G401 (cell line): ENCODE results near the gene PPP1R2C. TPM values are rescaled to one million over a fixed set of nuclear protein-coding genes. Genes with fewer than 3 reads are reported as not detected.

Experiments
- DNase-seq: peaks from one replicate; pipeline ENCODE4 v3.0.0-alpha.2; 2015; ENCODE audit warnings: low spot score
- in situ Hi-C: cut with HindIII; loops from 2 replicates; pipeline ENCODE4 v1.10.0; 2016; ENCODE audit warnings: low sequenced_read_pairs, mixed read lengths
- total RNA-seq: library from RNA; depleted of rRNA; stranded (reverse); fragments of >200 nt; shearing (Covaris generic); gene quantifications from 2 replicates; pipeline ENCODE4 v1.2.3, GENCODE V29; 2014; rRNA removed

Gene PPP1R2C
- total RNA-seq, result not detected in 2 replicates

- in situ Hi-C loops, result no loop called here
- no peak for DNase-seq
These were observed at the start of gene PPP1R2C for GRCh38 chrX:42778096-42778495. Gene PPP1R2C, minus strand, starts transcription at chrX:42778163. Its CDS starts 84 bp downstream, at chrX:42778079.

GRCh38 chrX:42825201-42825600, 47.2 kb upstream of the PPP1R2C start:
- in situ Hi-C loops, result no loop called here
- no peak for DNase-seq

DNA sequence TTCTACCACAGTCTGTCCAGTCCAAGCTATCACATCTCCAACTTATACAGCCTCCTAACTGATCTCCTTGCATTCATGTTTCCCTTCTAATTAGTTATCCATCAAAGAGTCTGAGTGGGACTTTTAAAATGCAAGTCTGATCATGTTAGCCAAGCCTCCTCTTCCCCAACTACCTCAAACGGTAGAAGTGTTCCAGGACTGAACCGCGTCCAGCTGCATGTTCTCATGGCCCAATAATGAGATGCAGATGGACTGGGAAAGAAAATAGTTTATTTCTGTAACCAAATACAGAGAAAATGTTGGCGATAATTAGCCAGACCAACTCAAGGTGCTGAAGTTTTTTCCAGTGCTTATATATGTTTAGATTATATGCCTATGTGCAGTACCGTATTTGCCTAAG, 46.6 kb upstream of the PPP1R2C start:
- in situ Hi-C loops, result no loop called here

DNA sequence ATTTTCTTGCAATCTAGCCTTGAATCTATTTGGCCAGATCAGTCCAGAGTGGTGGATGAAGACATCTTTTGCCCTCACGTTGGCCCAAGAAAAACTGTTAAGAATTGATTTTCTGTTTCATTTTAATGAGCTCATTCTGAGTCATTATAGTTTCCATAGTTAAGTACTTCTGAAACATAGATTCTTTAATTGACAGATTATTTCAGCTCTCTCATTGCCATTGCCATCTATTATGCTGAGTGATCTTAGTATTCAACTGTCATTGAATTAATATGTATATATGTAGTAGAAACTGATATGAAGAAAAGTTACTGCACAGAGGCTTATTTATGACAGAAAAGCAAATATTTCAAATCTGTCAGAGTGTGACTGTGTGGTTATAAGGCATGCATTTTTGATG, 45.5 kb upstream of the PPP1R2C start:
- no peak for DNase-seq
- in situ Hi-C loops, result no loop called here

More for the DNA sequence above, 46.6 kb upstream of the PPP1R2C start:
- no peak for DNase-seq

DNA sequence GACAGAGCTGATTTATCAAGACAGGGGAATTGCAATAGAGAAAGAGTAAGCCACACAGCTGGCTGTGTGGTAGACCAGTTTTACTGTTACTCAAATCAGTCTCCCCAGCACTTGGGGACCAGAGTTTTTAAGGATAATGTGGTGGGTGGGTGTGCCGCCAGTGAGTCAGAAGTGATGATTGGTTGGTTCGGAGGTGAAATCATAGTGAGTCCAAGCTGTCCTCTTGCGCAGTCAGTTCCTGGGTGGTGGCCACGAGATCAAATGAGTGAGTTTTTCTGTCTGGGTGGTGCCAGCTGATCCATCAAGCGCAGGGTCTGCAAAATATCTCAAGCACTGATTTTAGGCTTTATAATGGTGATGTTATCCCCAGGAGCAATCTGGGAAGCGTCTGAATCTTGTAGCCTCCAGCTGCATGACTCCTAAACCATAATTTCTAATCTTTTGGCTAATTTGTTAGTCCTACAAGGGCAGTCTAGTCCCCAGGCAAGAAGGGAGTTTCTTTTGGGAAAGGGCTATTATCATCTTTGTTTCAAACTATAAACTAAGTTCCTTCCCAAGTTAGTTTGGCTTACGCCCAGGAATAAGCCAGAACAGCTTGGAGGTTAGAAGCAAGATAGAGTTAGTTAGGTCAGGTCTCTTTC, 44.0 kb upstream of the PPP1R2C start:
- in situ Hi-C loops, result no loop called here
- DNase-seq, result no peak

DNA sequence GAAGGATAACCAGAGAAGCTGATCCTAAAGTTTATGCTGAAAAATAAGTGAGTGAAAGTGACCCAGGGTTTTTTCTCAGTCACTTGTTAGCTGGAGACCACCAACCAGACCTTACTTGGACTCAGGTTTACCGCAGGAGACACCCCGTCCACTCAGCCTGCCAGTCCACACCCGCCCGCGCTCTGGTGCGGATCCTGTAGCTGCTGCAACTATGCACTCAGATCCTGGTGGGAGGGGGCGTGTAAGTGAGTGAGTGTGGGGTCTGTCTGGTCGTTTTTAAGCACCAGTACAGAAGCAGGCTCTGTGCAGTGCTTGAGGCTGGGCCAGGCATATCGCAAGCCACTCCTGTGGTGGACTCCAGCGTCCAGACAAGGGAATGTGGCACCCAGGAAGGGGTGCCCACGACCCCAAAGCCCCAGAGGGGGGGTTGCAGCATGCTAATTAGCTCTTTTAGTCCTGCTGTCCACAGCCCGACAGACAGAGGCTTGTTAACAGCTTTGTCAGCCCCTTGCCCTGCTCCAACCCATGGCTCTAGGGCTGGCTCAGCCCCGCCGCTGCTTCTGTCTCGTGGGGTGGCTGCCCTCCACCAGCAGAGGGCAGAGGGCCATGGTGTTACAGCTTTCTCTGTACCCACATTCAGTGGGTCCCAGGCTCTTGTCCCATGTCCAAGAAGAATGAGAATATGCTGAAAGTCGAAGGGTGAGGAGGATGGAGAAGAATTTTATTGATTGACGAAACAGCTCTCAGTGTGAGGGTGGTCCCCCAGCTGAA, 40.4 kb upstream of the PPP1R2C start:
- DNase-seq, result no peak
- in situ Hi-C loops, result no loop called here

DNA sequence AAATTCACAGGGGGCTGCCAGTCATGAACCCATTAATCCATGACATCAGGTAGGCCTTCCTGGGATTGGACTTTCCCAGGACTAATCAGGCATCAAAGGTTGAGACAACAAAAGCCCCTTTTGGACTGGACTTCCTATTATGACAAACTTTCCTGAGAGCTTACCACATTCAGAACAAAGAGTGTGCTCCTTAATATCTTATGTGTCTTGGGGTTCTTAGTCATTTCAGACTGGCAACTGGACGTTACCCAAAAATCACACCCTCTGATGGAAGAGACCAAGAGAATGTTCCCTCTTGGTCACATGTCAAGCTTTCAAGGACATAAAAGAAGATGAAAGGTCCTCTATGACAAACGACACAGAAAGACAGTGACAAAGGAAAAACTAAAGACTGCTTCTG, 31.6 kb upstream of the PPP1R2C start:
- in situ Hi-C loops, result no loop called here

GRCh38 chrX:42807393-42807792, 29.4 kb upstream of the PPP1R2C start:
- in situ Hi-C loops, result no loop called here

More for the DNA sequence above, 31.6 kb upstream of the PPP1R2C start:
- no peak for DNase-seq

GRCh38 chrX:42804524-42804923, 26.6 kb upstream of the PPP1R2C start:
- no peak for DNase-seq
- in situ Hi-C loops, result no loop called here

More at GRCh38 chrX:42807393-42807792, 29.4 kb upstream of the PPP1R2C start:
- DNase-seq, result no peak

- DNase-seq, result no peak
- in situ Hi-C loops, result no loop called here
These were observed 25.4 kb upstream of the PPP1R2C start for GRCh38 chrX:42803320-42803719.

DNA sequence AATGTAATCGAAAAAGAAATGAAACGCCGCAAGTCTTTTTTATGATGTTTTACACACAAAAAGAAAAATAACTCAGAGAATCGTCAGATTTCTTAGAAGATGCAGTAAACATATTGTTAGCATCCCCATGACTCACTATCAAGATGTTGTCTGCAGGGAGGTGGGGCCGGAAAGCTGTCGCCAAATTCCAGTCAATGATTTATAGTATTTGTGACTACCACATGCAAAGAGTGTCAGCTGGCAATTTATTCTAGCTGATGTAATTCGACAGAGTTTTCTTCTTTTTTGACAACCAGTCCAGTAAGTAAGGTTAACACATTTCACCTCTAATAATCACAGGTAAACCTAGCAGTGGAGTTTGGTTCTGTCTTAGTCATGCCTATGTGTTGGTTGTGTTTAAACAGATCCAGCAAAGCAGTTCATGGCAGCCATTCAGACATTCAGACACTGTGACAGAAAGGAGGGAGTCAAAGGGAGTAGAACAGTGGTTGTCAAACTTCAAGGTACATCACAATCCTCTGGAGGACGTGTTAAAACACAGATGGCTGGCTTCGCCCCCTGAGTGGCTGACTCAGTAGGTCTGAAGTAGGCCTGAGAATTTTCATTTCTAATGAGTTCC, 19.8 kb upstream of the PPP1R2C start:
- DNase-seq, result no peak
- in situ Hi-C loops, result no loop called here

GRCh38 chrX:42783451-42783850, 5.5 kb upstream of the PPP1R2C start:
- in situ Hi-C loops, result no loop called here
- no peak for DNase-seq

GRCh38 chrX:42776195-42776594, 1.8 kb downstream of the PPP1R2C start:
- DNase-seq, result no peak
- in situ Hi-C loops, result no loop called here

DNA sequence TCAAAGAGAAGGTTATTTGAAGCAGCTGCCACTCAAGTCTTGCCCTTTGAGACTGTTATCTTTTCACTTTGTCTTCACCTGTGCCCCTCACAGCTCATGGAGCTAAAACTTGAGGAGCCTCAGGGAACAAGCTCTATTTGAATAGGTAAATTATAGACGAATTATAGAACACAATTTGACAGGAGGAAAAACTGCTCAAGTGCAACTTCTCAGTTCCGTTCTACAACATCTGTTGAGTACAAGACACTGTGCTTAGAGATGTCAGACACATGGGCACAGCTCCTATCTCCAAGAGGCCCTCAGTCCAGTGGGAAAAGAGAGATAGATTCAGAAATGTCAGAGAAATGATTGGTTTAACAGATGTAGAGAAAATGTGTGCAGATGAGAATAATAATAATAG, 5.1 kb downstream of the PPP1R2C start:
- DNase-seq, result no peak
- in situ Hi-C loops, result no loop called here

DNA sequence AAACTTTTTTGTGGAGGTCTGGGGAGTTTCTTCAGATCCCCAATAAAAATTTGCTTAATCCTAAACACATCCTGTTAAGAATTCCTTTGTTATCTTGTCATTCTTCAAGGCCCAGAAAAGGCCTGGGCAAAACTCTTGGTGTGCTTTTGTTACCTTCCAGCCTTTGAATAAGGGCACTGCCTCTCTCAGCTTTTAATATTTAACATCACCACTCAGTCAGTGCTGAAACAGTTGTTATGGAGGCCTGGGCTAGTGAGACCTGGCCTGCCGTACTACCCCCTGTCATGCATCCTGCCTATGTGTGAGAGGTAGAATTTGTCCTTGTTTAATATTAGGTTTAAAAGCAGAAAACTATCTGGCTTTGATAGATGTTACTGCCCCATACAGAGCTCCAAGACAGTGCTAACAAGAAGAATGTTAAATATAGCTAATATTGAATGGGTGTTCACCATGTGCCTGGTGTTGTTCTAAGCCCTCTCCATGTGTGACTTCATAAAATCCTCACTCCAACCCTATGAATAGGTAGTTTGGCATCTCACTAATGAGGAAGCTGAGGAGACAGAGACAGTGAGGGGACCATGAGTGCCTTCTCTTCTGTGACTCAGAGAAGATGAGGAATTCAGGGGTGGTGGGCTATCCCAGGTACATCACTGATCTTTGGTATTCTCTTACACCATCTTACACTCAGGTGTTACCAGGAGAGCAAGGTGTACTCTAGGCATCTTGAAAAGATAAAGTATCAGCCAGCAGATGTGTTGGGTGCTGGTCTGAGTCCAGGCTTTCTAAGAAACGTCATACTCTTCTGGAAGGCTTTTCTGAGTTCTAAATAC, 6.2 kb downstream of the PPP1R2C start:
- in situ Hi-C loops, result no loop called here
- DNase-seq, result no peak

GRCh38 chrX:42770566-42770965, 7.4 kb downstream of the PPP1R2C start:
- no peak for DNase-seq
- in situ Hi-C loops, result no loop called here

DNA sequence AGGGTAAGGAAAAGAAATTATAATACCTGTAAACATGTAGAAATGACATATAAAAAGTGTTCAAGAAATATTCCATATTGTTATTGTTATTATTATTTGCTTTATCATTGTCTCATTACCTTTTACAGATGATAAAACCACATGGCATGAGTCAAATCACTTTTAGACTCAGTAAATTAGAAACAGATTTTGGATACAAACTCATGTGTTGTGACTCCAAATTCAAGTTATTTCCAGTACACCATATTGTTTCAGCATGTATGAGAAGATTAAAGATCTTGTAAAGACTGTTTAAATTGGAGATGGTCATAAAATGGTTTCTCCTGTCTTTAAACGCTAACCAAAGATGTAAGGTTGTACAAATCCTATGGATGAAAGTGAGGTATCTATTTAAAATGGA, 18.1 kb downstream of the PPP1R2C start:
- DNase-seq, result no peak
- in situ Hi-C loops, result no loop called here

GRCh38 chrX:42755815-42756214, 22.1 kb downstream of the PPP1R2C start:
- in situ Hi-C loops, result no loop called here
- no peak for DNase-seq

- in situ Hi-C loops, result no loop called here
- no peak for DNase-seq
These were observed 23.4 kb downstream of the PPP1R2C start for GRCh38 chrX:42754603-42755002.
